Mesenchymal stem cell (in vitro differentiated cells and primary cell): ENCODE measurements around the gene SLC35F3.

ENCODE experiments used
- DNase-seq: peaks from one replicate; pipeline ENCODE4 v3.0.0-alpha.2; 2013
- H2AFZ ChIP-seq: one replicate; pipeline ENCODE4 v1.6.1; 2013; ENCODE audit warnings: low read depth, mild to moderate bottlenecking, control low read depth, inconsistent platforms, low read length, moderate library complexity
- H2AK5ac ChIP-seq: 2 replicates; pipeline ENCODE4 v1.6.1; 2013; ENCODE audit warnings: low read length, moderate library complexity, mild to moderate bottlenecking, inconsistent platforms; ENCODE audit not compliant: severe bottlenecking
- H2BK120ac ChIP-seq: one replicate; pipeline ENCODE4 v1.6.1; 2013; ENCODE audit warnings: low read depth, mild to moderate bottlenecking, inconsistent platforms, low read length, moderate library complexity
- H2BK12ac ChIP-seq, 2 experiments: one replicate each; pipeline ENCODE4 v1.6.1; 2013; ENCODE audit warnings: inconsistent platforms in 2 of 2, low read length in 2 of 2, mild to moderate bottlenecking in 2 of 2, moderate library complexity in 2 of 2, control low read depth in 1 of 2
- H2BK15ac ChIP-seq: one replicate; pipeline ENCODE4 v1.6.1; 2013; ENCODE audit warnings: mild to moderate bottlenecking, low read depth, inconsistent platforms; ENCODE audit not compliant: poor library complexity, severe bottlenecking
- H2BK5ac ChIP-seq: 2 replicates; pipeline ENCODE4 v1.6.1; 2013; ENCODE audit warnings: low read depth, mild to moderate bottlenecking, low read length, control low read depth, inconsistent platforms; ENCODE audit not compliant: poor library complexity, severe bottlenecking
- H3K14ac ChIP-seq, 2 experiments: one replicate each; pipeline ENCODE4 v1.6.1; 2013; ENCODE audit warnings: inconsistent platforms in 2 of 2, low read length in 2 of 2, control low read depth in 1 of 2, mild to moderate bottlenecking in 1 of 2, moderate library complexity in 1 of 2
- H3K18ac ChIP-seq, 2 experiments: one replicate each; pipeline ENCODE4 v1.6.1; 2013; ENCODE audit warnings: inconsistent platforms in 2 of 2, low read length in 2 of 2, control low read depth in 1 of 2, low read depth in 1 of 2, mild to moderate bottlenecking in 1 of 2
- H3K23ac ChIP-seq, 2 experiments: one replicate each; pipeline ENCODE4 v1.6.1; 2013; ENCODE audit warnings: inconsistent platforms in 2 of 2, low read length in 2 of 2, mild to moderate bottlenecking in 2 of 2, moderate library complexity in 2 of 2, control low read depth in 1 of 2
- H3K27ac ChIP-seq: 2 replicates; pipeline ENCODE4 v1.5.1; 2013; ENCODE audit warnings: mild to moderate bottlenecking, moderate library complexity, low read length, control low read depth, inconsistent platforms; ENCODE audit not compliant: poor library complexity, severe bottlenecking
- H3K27me3 ChIP-seq, 2 experiments: 2 replicates each; pipeline versions ENCODE4 v1.6.1 to v1.7.0; 2013; ENCODE audit warnings: low read length in 2 of 2, mild to moderate bottlenecking in 2 of 2, moderate library complexity in 2 of 2, control low read depth in 1 of 2, inconsistent platforms in 1 of 2; ENCODE audit not compliant: control insufficient read depth in 1 of 2, insufficient read depth in 1 of 2
- H3K36me3 ChIP-seq, 2 experiments: 2 replicates each; pipeline versions ENCODE4 v1.6.1 to v1.7.0; 2013; ENCODE audit warnings: low read length in 2 of 2, control low read depth in 1 of 2, inconsistent platforms in 1 of 2, low read depth in 1 of 2, mild to moderate bottlenecking in 1 of 2; ENCODE audit not compliant: insufficient read depth in 2 of 2, control insufficient read depth in 1 of 2
- H3K4ac ChIP-seq, 2 experiments: one replicate each; pipeline ENCODE4 v1.6.1; 2013; ENCODE audit warnings: inconsistent platforms in 2 of 2, low read length in 2 of 2, mild to moderate bottlenecking in 2 of 2, moderate library complexity in 2 of 2, control low read depth in 1 of 2, low read depth in 1 of 2
- H3K4me1 ChIP-seq: 2 replicates; pipeline ENCODE4 v1.6.1; 2013; ENCODE audit warnings: low read depth, low read length, control low read depth; ENCODE audit not compliant: control insufficient read depth, insufficient read depth
- H3K4me2 ChIP-seq: 2 replicates; pipeline ENCODE4 v1.6.1; 2013; ENCODE audit warnings: low read length, mild to moderate bottlenecking, inconsistent platforms; ENCODE audit not compliant: poor library complexity, severe bottlenecking
- H3K4me3 ChIP-seq, 2 experiments: 2 replicates each; pipeline versions ENCODE4 v1.5.1 to v1.7.0; 2013; ENCODE audit warnings: low read length in 2 of 2, mild to moderate bottlenecking in 2 of 2, control low read depth in 1 of 2, low read depth in 1 of 2; ENCODE audit not compliant: insufficient read depth in 1 of 2
- H3K79me1 ChIP-seq: replicated peaks from 2 replicates; pipeline ENCODE4 v1.6.1; 2013; ENCODE audit warnings: mild to moderate bottlenecking, control low read depth, low read length, inconsistent platforms; ENCODE audit not compliant: poor library complexity, severe bottlenecking
- H3K9ac ChIP-seq: 2 replicates; pipeline ENCODE4 v1.7.0; 2013; ENCODE audit warnings: mild to moderate bottlenecking, low read length, moderate library complexity
- H3K9me3 ChIP-seq: 2 replicates; pipeline ENCODE4 v1.7.0; 2013; ENCODE audit warnings: mild to moderate bottlenecking, low read length; ENCODE audit not compliant: control insufficient read depth
- H4K8ac ChIP-seq: one replicate; pipeline ENCODE4 v1.6.1; 2013; ENCODE audit warnings: inconsistent platforms, mild to moderate bottlenecking, low read length, moderate library complexity
- H4K91ac ChIP-seq: one replicate; pipeline ENCODE4 v1.6.1; 2013; ENCODE audit warnings: mild to moderate bottlenecking, low read length, inconsistent platforms
- WGBS: methylation state at CpG from one replicate; pipeline ENCODE4 v1.1.7; 2013; ENCODE audit warnings: mixed read lengths; 5-methylcytosine and 5-hydroxymethylcytosine counted together

SLC35F3 gene

DNA sequence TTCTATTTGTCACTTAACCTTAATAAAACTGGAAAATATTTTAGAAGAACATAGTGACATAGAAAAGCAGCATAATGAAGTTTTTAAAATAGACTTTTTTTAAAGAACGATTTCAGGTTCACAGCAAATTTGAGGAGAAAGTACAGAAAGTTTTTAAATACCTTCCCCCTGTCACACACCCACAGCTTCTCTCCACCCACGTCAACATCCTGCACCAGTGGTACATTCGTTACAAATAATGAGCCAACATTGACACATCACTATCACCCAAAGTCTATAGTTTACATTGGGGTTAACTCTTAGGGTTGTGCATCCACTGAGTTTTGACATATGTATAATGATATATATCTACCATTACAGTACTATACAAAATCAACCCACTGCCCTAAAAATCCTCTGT, 3.0 kb upstream of the SLC35F3 start:
- Histone ChIP-seq H3K4me1 (peaks cover 10% of the 10 kb centered on the region), H2AFZ (no peak overlapping the region), H3K27ac (no peak overlapping the region), H3K18ac (no peak overlapping the region), H3K4ac (no peak overlapping the region), H3K27me3 (peaks cover 21 to 24% of the 10 kb centered on the region in 2 experiments), H3K9ac (no peak overlapping the region), H2BK5ac (no peak overlapping the region), H2BK120ac (no peak overlapping the region), H4K8ac (no peak overlapping the region), H3K4me3 (no peak overlapping the region), H3K79me1 (no peaks in the 10 kb centered on the region), H3K36me3 (no peaks in the 10 kb centered on the region), H3K23ac (no peak overlapping the region), H3K14ac (no peak overlapping the region), H3K4me2 (no peak overlapping the region), H3K9me3 (peaks cover 4% of the 10 kb centered on the region), H2AK5ac (no peak overlapping the region), H2BK15ac (no peak overlapping the region), H2BK12ac (no peak overlapping the region), H4K91ac (no peak overlapping the region)
- 100% methylated on average over 1 of the region's 3 CpGs for WGBS
- DNase-seq: no peak

DNA sequence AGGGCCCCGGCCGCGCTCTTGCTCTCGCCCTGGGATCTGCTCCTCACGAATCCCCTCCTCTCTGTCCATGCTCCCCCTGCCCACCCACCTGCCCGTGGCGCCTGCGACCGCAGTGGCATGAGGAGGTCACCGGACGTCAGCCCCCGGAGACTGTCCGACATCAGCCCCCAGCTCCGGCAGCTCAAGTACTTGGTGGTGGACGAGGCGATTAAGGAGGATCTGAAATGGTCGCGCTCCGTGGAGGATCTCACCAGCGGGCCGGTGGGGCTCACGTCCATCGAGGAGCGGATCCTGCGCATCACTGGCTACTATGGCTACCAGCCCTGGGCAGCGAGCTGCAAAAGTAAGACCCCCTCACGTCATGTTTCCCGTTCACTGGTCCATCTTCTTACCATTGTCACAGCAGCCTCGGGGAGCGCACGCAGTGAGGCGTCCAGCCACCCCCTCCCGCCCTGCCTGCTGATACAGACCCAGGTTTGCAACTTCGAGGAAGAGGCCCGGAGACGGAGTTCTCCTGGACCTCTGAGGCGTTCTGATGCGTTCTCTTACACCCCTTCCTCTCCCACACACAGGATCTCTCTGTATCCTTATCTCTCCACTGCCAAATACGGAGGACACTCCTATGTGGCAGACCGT, 1.1 kb downstream of the SLC35F3 start:
- Histone ChIP-seq H3K27me3 (peaks cover 21 to 24% of the 10 kb centered on the region in 2 experiments), H4K8ac (no peak overlapping the region), H2BK5ac (no peak overlapping the region), H3K18ac (no peak overlapping the region), H3K9ac (no peak overlapping the region), H2AK5ac (no peak overlapping the region), H3K4me1 (peaks cover 10% of the 10 kb centered on the region), H2AFZ (no peak overlapping the region), H3K27ac (no peak overlapping the region), H3K14ac (no peak overlapping the region), H3K9me3 (no peaks in the 10 kb centered on the region), H2BK120ac (no peak overlapping the region), H4K91ac (no peak overlapping the region), H3K4ac (no peak overlapping the region), H3K79me1 (no peaks in the 10 kb centered on the region), H3K23ac (no peak overlapping the region), H3K4me2 (no peak overlapping the region), H3K4me3 (no peak overlapping the region), H3K36me3 (no peaks in the 10 kb centered on the region), H2BK15ac (no peak overlapping the region), H2BK12ac (no peak overlapping the region)
- DNase-seq: no peak
- 10% methylated on average over 30 of the region's 40 CpGs for WGBS

DNA sequence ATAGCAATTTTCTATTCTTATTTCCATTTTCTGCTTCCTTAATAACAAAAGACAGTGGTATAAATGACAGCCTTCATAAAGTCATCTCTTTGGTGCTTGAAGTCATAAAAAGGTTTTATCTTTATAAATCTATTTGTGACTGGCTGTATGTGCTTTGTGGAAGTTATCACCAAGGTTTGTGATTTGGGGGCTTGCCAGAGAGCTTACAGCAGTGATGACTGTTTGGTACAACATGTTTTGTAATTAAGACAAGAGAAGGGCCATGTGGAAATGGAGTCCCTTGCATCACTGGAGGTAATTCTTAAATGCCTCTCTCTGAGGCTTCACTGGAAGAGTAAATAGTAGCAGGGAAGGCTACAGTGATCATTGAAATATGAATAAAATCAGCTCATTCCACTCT, 2.7 kb downstream of the SLC35F3 start:
- no peak overlapping the region for H3K4me2 ChIP-seq
- no peak overlapping the region for H2BK5ac ChIP-seq
- H2AFZ ChIP-seq: no peak overlapping the region
- no peaks in the 10 kb centered on the region for H3K36me3 ChIP-seq
- no peak for DNase-seq
- no peak overlapping the region for H3K4ac ChIP-seq
- no peaks in the 10 kb centered on the region for H3K9me3 ChIP-seq
- H3K4me1 ChIP-seq: peaks cover 10% of the 10 kb centered on the region
- H3K9ac ChIP-seq: no peak overlapping the region
- H2BK12ac ChIP-seq: no peak overlapping the region
- H2AK5ac ChIP-seq: no peak overlapping the region
- H3K27me3 ChIP-seq: peaks cover 21 to 24% of the 10 kb centered on the region in 2 experiments
- H3K79me1 ChIP-seq: no peaks in the 10 kb centered on the region
- H3K4me3 ChIP-seq: no peak overlapping the region
- H2BK15ac ChIP-seq: no peak overlapping the region
- no peak overlapping the region for H2BK120ac ChIP-seq
- no peak overlapping the region for H4K8ac ChIP-seq
- no peak overlapping the region for H3K18ac ChIP-seq
- no peak overlapping the region for H3K14ac ChIP-seq
- no peak overlapping the region for H4K91ac ChIP-seq
- H3K23ac ChIP-seq: no peak overlapping the region
- H3K27ac ChIP-seq: no peak overlapping the region

DNA sequence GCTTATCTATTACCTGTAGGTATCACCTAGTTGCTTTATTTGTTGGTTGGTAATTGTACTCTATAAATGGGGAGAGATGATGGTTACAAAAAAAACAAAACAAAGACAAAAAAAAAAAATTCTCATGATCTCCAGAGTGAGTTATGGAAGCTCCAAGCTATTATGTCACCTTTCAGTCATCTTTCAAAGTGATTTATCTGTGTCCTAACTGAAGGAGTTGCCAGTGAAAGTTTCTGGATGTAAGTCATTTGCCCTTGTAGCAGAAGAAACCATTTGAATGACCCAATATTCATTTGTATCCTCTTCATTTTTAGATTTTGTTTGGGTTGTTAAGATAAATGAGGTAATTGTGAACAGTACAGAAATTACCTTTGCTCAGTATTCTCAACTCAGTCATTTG, 3.6 kb downstream of the SLC35F3 start:
- Histone ChIP-seq H2BK5ac (no peak overlapping the region), H3K4me2 (no peak overlapping the region), H2BK15ac (no peak overlapping the region), H2BK120ac (no peak overlapping the region), H4K91ac (no peak overlapping the region), H3K9ac (no peak overlapping the region), H3K4me1 (peaks cover 10% of the 10 kb centered on the region), H3K4ac (no peak overlapping the region), H3K23ac (no peak overlapping the region), H3K9me3 (no peaks in the 10 kb centered on the region), H3K4me3 (no peak overlapping the region), H2BK12ac (no peak overlapping the region), H3K18ac (no peak overlapping the region), H3K27ac (no peak overlapping the region), H3K14ac (no peak overlapping the region), H3K27me3 (peaks cover 21 to 24% of the 10 kb centered on the region in 2 experiments), H2AFZ (no peak overlapping the region), H4K8ac (no peak overlapping the region), H3K79me1 (no peaks in the 10 kb centered on the region), H2AK5ac (no peak overlapping the region), H3K36me3 (no peaks in the 10 kb centered on the region)
- no peak for DNase-seq
